ENCODE measurements around the gene PCDHGB1. TPM values are rescaled to one million over a fixed set of nuclear protein-coding genes. Genes with fewer than 3 reads are reported as not detected.
A peak's percentile ranks its signal among the peaks of the same experiment; 100 is the strongest.
"Not testable (repeated sequence)": the region's sequence is repeated elsewhere in the genome, so short reads cannot be mapped to it uniquely, and the experiment has no call there.

Gene PCDHGB1
- 0.35 and 4.0 TPM in 2 replicates for total RNA-seq

- peak; percentile 23 for DNase-seq (ENCODE audit: low read depth)
Measured at GRCh38 chr5:141349917-141350619, at the start of gene PCDHGB1. Gene PCDHGB1 (plus strand): TSS chr5:141350099. CDS start chr5:141350261, 162 bp downstream.

GRCh38 chr5:141303756-141304155 lies 46.1 kb upstream of the PCDHGB1 start, which contains the start of gene SLC25A2:
Gene SLC25A2 (minus strand): TSS chr5:141304049. CDS start chr5:141303865, 184 bp downstream.
- DNase-seq (ENCODE audit: low read depth) = no peak

GRCh38 chr5:141306630-141307029 lies 43.3 kb upstream of the PCDHGB1 start:
- DNase-seq (ENCODE audit: low read depth) = no peak

- DNase-seq (ENCODE audit: low read depth) = no peak
Measured at GRCh38 chr5:141313711-141314110, 36.2 kb upstream of the PCDHGB1 start.

- not testable (repeated sequence) for DNase-seq (ENCODE audit: low read depth)
Measured at GRCh38 chr5:141316963-141317362, 32.9 kb upstream of the PCDHGB1 start.

- DNase-seq (ENCODE audit: low read depth) = no peak
Measured at GRCh38 chr5:141319202-141319601, 30.7 kb upstream of the PCDHGB1 start.

- no peak for DNase-seq (ENCODE audit: low read depth)
Measured at GRCh38 chr5:141319699-141320098, 30.2 kb upstream of the PCDHGB1 start.

- DNase-seq (ENCODE audit: low read depth) = peak; percentile 88
Measured at GRCh38 chr5:141320225-141321169, 29.4 kb upstream of the PCDHGB1 start, which contains the start of gene TAF7. Gene TAF7 (minus strand): TSS chr5:141320784. CDS start chr5:141320044, 740 bp downstream.

- DNase-seq (ENCODE audit: low read depth) = no peak
Measured at GRCh38 chr5:141322261-141322660, 27.6 kb upstream of the PCDHGB1 start.

- peak; percentile 35 for DNase-seq (ENCODE audit: low read depth)
Measured at GRCh38 chr5:141326088-141326854, 23.6 kb upstream of the PCDHGB1 start.

- no peak for DNase-seq (ENCODE audit: low read depth)
Measured at GRCh38 chr5:141328231-141328630, 21.7 kb upstream of the PCDHGB1 start.

- peak; percentile 45 for DNase-seq (ENCODE audit: low read depth)
Measured at GRCh38 chr5:141330299-141331080, 19.4 kb upstream of the PCDHGB1 start, which contains the start of gene PCDHGA1. Gene PCDHGA1 (plus strand): TSS chr5:141330514.

- DNase-seq (ENCODE audit: low read depth) = not testable (repeated sequence)
Measured at GRCh38 chr5:141332571-141332970, 17.3 kb upstream of the PCDHGB1 start.

- DNase-seq (ENCODE audit: low read depth) = peak; percentile 37
Measured at GRCh38 chr5:141338538-141339306, 11.2 kb upstream of the PCDHGB1 start, which contains the start of gene PCDHGA2. Gene PCDHGA2 (plus strand): TSS chr5:141338760.

- not testable (repeated sequence) for DNase-seq (ENCODE audit: low read depth)
Measured at GRCh38 chr5:141340781-141341354, 9.0 kb upstream of the PCDHGB1 start.

GRCh38 chr5:141342773-141343172 lies 7.1 kb upstream of the PCDHGB1 start:
- DNase-seq (ENCODE audit: low read depth) = no peak

- DNase-seq (ENCODE audit: low read depth) = peak; percentile 22
Measured at GRCh38 chr5:141343242-141343952, 6.5 kb upstream of the PCDHGB1 start, which contains the start of gene PCDHGA3. Gene PCDHGA3 (plus strand): TSS chr5:141343829. CDS start chr5:141344034, 205 bp downstream.

GRCh38 chr5:141343953-141344463 lies 5.9 kb upstream of the PCDHGB1 start:
- no peak for DNase-seq (ENCODE audit: low read depth)
